ENCODE results near the gene BDKRB2.

BDKRB2 gene

GRCh38 chr14:96249029-96249428 lies 44.4 kb downstream of the BDKRB2 start:
- DNase-seq (ENCODE audit: extremely low read depth in 1 of 2, low read depth in 1 of 2) = no peak

GRCh38 chr14:96250485-96250884 lies 45.8 kb downstream of the BDKRB2 start:
- DNase-seq (ENCODE audit: extremely low read depth in 1 of 2, low read depth in 1 of 2) = no peak

GRCh38 chr14:96251656-96252155 lies 47.1 kb downstream of the BDKRB2 start:
- DNase-seq (ENCODE audit: extremely low read depth in 1 of 2, low read depth in 1 of 2) = no peak

GRCh38 chr14:96252323-96252998 lies 47.8 kb downstream of the BDKRB2 start:
- DNase-seq (ENCODE audit: extremely low read depth in 1 of 2, low read depth in 1 of 2) = no peak

- DNase-seq (ENCODE audit: extremely low read depth in 1 of 2, low read depth in 1 of 2) = no peak
These were observed 48.4 kb downstream of the BDKRB2 start for GRCh38 chr14:96252999-96253539.

GRCh38 chr14:96254687-96255086 lies 50.0 kb downstream of the BDKRB2 start:
- no peak for DNase-seq (ENCODE audit: extremely low read depth in 1 of 2, low read depth in 1 of 2)

GRCh38 chr14:96255501-96256366 lies 51.1 kb downstream of the BDKRB2 start, which contains the start of gene BDKRB1:
BDKRB1 (plus strand) TSS chr14:96256210; CDS start chr14:96263683, 7,473 bp downstream.
- no peak for DNase-seq (ENCODE audit: extremely low read depth in 1 of 2, low read depth in 1 of 2)

GRCh38 chr14:96256407-96256806 lies 51.8 kb downstream of the BDKRB2 start:
- DNase-seq (ENCODE audit: extremely low read depth in 1 of 2, low read depth in 1 of 2) = no peak

- no peak for DNase-seq (ENCODE audit: extremely low read depth in 1 of 2, low read depth in 1 of 2)
These were observed 52.4 kb downstream of the BDKRB2 start for GRCh38 chr14:96257056-96257455.

GRCh38 chr14:96257900-96258299 lies 53.3 kb downstream of the BDKRB2 start:
- DNase-seq (ENCODE audit: extremely low read depth in 1 of 2, low read depth in 1 of 2) = no peak

GRCh38 chr14:96260341-96260821 lies 55.7 kb downstream of the BDKRB2 start:
- no peak for DNase-seq (ENCODE audit: extremely low read depth in 1 of 2, low read depth in 1 of 2)

- DNase-seq (ENCODE audit: extremely low read depth in 1 of 2, low read depth in 1 of 2) = no peak
These were observed 56.4 kb downstream of the BDKRB2 start for GRCh38 chr14:96261053-96261452.

- no peak for DNase-seq (ENCODE audit: extremely low read depth in 1 of 2, low read depth in 1 of 2)
These were observed 57.4 kb downstream of the BDKRB2 start for GRCh38 chr14:96261772-96262655.

GRCh38 chr14:96263347-96264199 lies 58.9 kb downstream of the BDKRB2 start:
- DNase-seq (ENCODE audit: extremely low read depth in 1 of 2, low read depth in 1 of 2) = no peak

GRCh38 chr14:96264200-96264553 lies 59.5 kb downstream of the BDKRB2 start:
- no peak for DNase-seq (ENCODE audit: extremely low read depth in 1 of 2, low read depth in 1 of 2)

GRCh38 chr14:96264853-96265252 lies 60.2 kb downstream of the BDKRB2 start:
- DNase-seq (ENCODE audit: extremely low read depth in 1 of 2, low read depth in 1 of 2) = no peak

- DNase-seq (ENCODE audit: extremely low read depth in 1 of 2, low read depth in 1 of 2) = no peak
These were observed 60.9 kb downstream of the BDKRB2 start for GRCh38 chr14:96265383-96266095.

GRCh38 chr14:96267336-96267735 lies 62.7 kb downstream of the BDKRB2 start:
- no peak for DNase-seq (ENCODE audit: extremely low read depth in 1 of 2, low read depth in 1 of 2)

GRCh38 chr14:96267916-96268315 lies 63.3 kb downstream of the BDKRB2 start:
- DNase-seq (ENCODE audit: extremely low read depth in 1 of 2, low read depth in 1 of 2) = no peak

Measured in stimulated activated CD8-positive, alpha-beta memory T cell treated with anti-CD3 and anti-CD28 coated beads, Interleukin-7, amount 100 ng/mL, for 48 hours (primary cell).